AG09319 (cell line): Measurements from ENCODE around the gene SARS2.

Source experiments
- DNase-seq: peaks from one replicate; pipeline ENCODE4 v3.0.0-alpha.2; 2010; ENCODE audit warnings: low read depth; ENCODE audit errors: extremely low read depth
- TF ChIP-seq, protein P1 (sequence below): IDR thresholded peaks from 2 replicates; pipeline ENCODE4 v1.5.1; 2011; ENCODE audit warnings: low read depth, mild to moderate bottlenecking, inconsistent platforms, low read length, moderate library complexity

SARS2 gene

DNA sequence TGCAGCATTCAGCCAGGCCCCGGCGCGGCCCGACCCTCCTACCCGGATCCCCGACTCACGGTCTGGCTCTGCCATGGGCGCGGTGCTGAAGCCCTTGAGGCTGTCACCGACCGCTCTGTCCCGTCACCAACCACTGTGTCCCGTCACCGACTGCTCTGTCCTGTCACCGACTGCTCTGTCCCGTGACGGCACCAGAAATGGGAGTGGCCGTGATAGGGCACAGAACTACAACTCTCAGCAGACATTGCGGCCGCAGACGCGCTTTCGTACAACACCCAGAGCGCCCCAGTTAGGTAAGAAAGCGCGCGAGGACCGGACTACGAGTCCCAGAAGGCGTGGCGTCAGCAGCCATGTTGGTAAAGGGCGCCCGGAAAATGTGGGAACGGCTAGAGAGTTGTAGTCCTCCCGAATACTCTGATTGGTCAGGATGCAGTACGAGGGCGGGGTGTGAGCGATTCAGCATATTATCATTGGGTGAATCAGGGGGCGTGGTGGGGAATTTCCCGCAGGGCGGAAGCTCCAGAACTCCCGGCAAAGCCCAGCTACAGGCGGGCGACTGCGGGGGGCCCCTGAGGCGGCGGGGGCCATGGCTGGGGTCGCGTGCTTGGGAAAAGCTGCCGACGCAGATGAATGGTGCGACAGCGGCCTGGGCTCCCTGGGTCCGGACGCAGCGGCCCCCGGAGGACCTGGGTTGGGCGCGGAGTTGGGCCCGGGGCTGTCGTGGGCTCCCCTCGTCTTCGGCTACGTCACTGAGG lies 30.9 kb downstream of the SARS2 start, which contains the start of the genes NFKBIB and SIRT2:
Gene NFKBIB (plus strand): TSS at position 523 of the 755 bp plus-strand sequence. CDS start 64 bp downstream, at position 587.
Gene SIRT2 (minus strand): TSS at position 172 of the 755 bp plus-strand sequence. CDS start 97 bp downstream, at position 75.
- peak; percentile 97 for DNase-seq
- TF ChIP-seq, protein P1, sequence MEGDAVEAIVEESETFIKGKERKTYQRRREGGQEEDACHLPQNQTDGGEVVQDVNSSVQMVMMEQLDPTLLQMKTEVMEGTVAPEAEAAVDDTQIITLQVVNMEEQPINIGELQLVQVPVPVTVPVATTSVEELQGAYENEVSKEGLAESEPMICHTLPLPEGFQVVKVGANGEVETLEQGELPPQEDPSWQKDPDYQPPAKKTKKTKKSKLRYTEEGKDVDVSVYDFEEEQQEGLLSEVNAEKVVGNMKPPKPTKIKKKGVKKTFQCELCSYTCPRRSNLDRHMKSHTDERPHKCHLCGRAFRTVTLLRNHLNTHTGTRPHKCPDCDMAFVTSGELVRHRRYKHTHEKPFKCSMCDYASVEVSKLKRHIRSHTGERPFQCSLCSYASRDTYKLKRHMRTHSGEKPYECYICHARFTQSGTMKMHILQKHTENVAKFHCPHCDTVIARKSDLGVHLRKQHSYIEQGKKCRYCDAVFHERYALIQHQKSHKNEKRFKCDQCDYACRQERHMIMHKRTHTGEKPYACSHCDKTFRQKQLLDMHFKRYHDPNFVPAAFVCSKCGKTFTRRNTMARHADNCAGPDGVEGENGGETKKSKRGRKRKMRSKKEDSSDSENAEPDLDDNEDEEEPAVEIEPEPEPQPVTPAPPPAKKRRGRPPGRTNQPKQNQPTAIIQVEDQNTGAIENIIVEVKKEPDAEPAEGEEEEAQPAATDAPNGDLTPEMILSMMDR: no peak; the same call in 1 of the 2 replicates

- DNase-seq: no peak
- TF ChIP-seq, protein P1: no peak
Observed at GRCh38 chr19:38898788-38899446, 31.6 kb downstream of the SARS2 start.

GRCh38 chr19:38894968-38895367 lies 35.6 kb downstream of the SARS2 start:
- no peak for DNase-seq
- TF ChIP-seq, protein P1: no peak

GRCh38 chr19:38893341-38893771 lies 37.2 kb downstream of the SARS2 start:
- no peak for DNase-seq
- TF ChIP-seq, protein P1: no peak

GRCh38 chr19:38892841-38893240 lies 37.7 kb downstream of the SARS2 start:
- DNase-seq: no peak
- TF ChIP-seq, protein P1: no peak

- no peak for DNase-seq
- TF ChIP-seq, protein P1: no peak
Observed at GRCh38 chr19:38891771-38892170, 38.8 kb downstream of the SARS2 start.

GRCh38 chr19:38890686-38891085 lies 39.9 kb downstream of the SARS2 start:
- TF ChIP-seq, protein P1: no peak
- no peak for DNase-seq
